PC-3 (cell line): Measurements from ENCODE around the gene FAM168B. TPM values are rescaled to one million over a fixed set of nuclear protein-coding genes. Genes with fewer than 3 reads are reported as not detected.
A peak's percentile ranks its signal among the peaks of the same experiment; 100 is the strongest.

Experiments used
- ATAC-seq: fragments of 200-7000 bp; cut with Tn5 transposase; 2 replicates; pipeline ENCODE4 v1.9.1; 2020; ENCODE audit warnings: mild to moderate bottlenecking, moderate library complexity
- BruUV-seq: library from RNA; stranded (reverse); fragments of 400-500 nt; replicated peaks from 2 replicates; lab custom pipeline; 2021; lab: Mats Ljungman, UMichigan
- CTCF ChIA-PET: fragments of 300-600 bp; sonication (Branson Sonifier 250); formaldehyde crosslinking; loops from one replicate; lab custom pipeline; 2022; ENCODE audit warnings: antibody characterized with exemption; lab: Charles Lee
- POLR2A ChIA-PET: fragments of 300-600 bp; sonication (Branson Sonifier 250); formaldehyde crosslinking; loops from one replicate; lab custom pipeline; 2022; ENCODE audit warnings: antibody characterized with exemption; ENCODE audit not compliant: unreplicated experiment; lab: Charles Lee
- DNase-seq: peaks from one replicate; pipeline ENCODE4 v3.0.0-alpha.2; 2015
- H2AFZ ChIP-seq: fragments of 300-600 bp; sonication (generic); 2 replicates; pipeline ENCODE4 v1.6.0; 2016; ENCODE audit warnings: antibody characterized with exemption, low read length
- H3F3A ChIP-seq: fragments of 300-600 bp; sonication (generic); one replicate; pipeline ENCODE4 v1.6.0; 2017; ENCODE audit warnings: antibody characterized with exemption, low read length, control low read depth, mild to moderate bottlenecking; ENCODE audit not compliant: unreplicated experiment
- H3K27ac ChIP-seq: fragments of 300-600 bp; sonication (generic); 2 replicates; pipeline ENCODE4 v1.5.1; 2016; ENCODE audit warnings: mild to moderate bottlenecking, low read length
- H3K27me3 ChIP-seq: fragments of 300-600 bp; sonication (generic); 2 replicates; pipeline ENCODE4 v1.6.1; 2016; ENCODE audit warnings: low read length, mixed read lengths
- H3K36me3 ChIP-seq: fragments of 300-600 bp; sonication (generic); 2 replicates; pipeline ENCODE4 v1.6.1; 2016; ENCODE audit warnings: low read depth, mixed run types, low read length, mixed read lengths
- H3K4me1 ChIP-seq: fragments of 300-600 bp; sonication (generic); 2 replicates; pipeline ENCODE4 v1.5.1; 2016; ENCODE audit warnings: low read length; ENCODE audit not compliant: insufficient read depth
- H3K4me2 ChIP-seq: fragments of 300-600 bp; sonication (generic); 2 replicates; pipeline ENCODE4 v1.6.0; 2016; ENCODE audit warnings: low read length
- H3K4me3 ChIP-seq: fragments of 300-600 bp; sonication (generic); 2 replicates; pipeline ENCODE4 v1.5.1; 2016; ENCODE audit warnings: mild to moderate bottlenecking, low read length, mixed read lengths
- H3K79me2 ChIP-seq: fragments of 300-600 bp; sonication (generic); 2 replicates; pipeline ENCODE4 v1.6.1; 2017; ENCODE audit warnings: low read length, mixed read lengths
- H3K9ac ChIP-seq: fragments of 300-600 bp; sonication (generic); 2 replicates; pipeline ENCODE4 v1.6.0; 2016; ENCODE audit warnings: mild to moderate bottlenecking, low read length
- H3K9me2 ChIP-seq: fragments of 300-600 bp; sonication (generic); replicated peaks from 2 replicates; pipeline ENCODE4 v1.6.1; 2016; ENCODE audit warnings: mixed run types, low read length, mixed read lengths
- H3K9me3 ChIP-seq: fragments of 300-600 bp; sonication (generic); 2 replicates; pipeline ENCODE4 v1.6.1; 2016; ENCODE audit warnings: low read length, mixed read lengths
- H4K20me1 ChIP-seq: fragments of 300-600 bp; sonication (generic); 2 replicates; pipeline ENCODE4 v1.6.1; 2016; ENCODE audit warnings: low read length, mixed read lengths
- CTCF ChIP-seq: fragments of 300-600 bp; sonication (generic); conservative IDR thresholded peaks from 2 replicates; pipeline ENCODE4 v1.5.1; 2017; ENCODE audit warnings: antibody characterized with exemption, low read depth, mild to moderate bottlenecking, low read length
- EZH2 ChIP-seq: fragments of 300-600 bp; sonication (generic); IDR thresholded peaks from one replicate; pipeline ENCODE4 v1.6.1; 2017; ENCODE audit warnings: antibody characterized with exemption, mild to moderate bottlenecking, low read length; ENCODE audit not compliant: unreplicated experiment
- EZH2phosphoT487 ChIP-seq: fragments of 300-600 bp; sonication (generic); IDR thresholded peaks from 2 replicates; pipeline ENCODE4 v1.6.1; 2018; ENCODE audit warnings: mild to moderate bottlenecking, antibody characterized with exemption, low read length, borderline replicate concordance
- intact Hi-C: fragments of 100-400 bp; cut with micrococcal nuclease; formaldehyde crosslinking; loops from 2 replicates; pipeline ENCODE4 v1.9.0; 2023
- total RNA-seq: library from RNA; depleted of rRNA; stranded (reverse); fragments of >200 nt; gene quantifications from 2 replicates; pipeline ENCODE4 v1.2.3, GENCODE V29; 2014

The FAM168B gene
- total RNA-seq, 1 experiment from 2014 or later: 91.7 TPM

GRCh38 chr2:131105156-131105949, 12.1 kb upstream of the FAM168B start, which contains the start of gene PLEKHB2:
Gene PLEKHB2, plus strand, starts transcription at chr2:131105336. Its CDS starts 15,606 bp downstream, at chr2:131120942.
- peak within 1 kb of the TSS; percentile 88 for H3K4me2 ChIP-seq
- H3K27ac ChIP-seq: peak within 1 kb of the TSS; percentile 75
- H3K27me3 ChIP-seq: no peaks in the 10 kb centered on the region
- H3K36me3 ChIP-seq: peaks cover 4% of the 10 kb centered on the region; the same call in 1 of the 2 replicates
- ChIA-PET POLR2A (interaction anchor here (0.7 kb wide), 1 partner anchor 332 kb away, joined by 4 read pairs; no protein-coding TSS in a partner anchor), CTCF (no interaction called here)
- TF ChIP-seq CTCF: no peak
- no peak for TF ChIP-seq EZH2
- TF ChIP-seq EZH2phosphoT487: no peak
- BruUV-seq: no TSS peak
- H3F3A ChIP-seq: no peaks in the 10 kb centered on the region
- peaks cover 27% of the 10 kb centered on the region for H4K20me1 ChIP-seq
- ATAC-seq: peak; percentile 71
- peak within 1 kb of the TSS; percentile 93 for H2AFZ ChIP-seq
- H3K9ac ChIP-seq: peak within 1 kb of the TSS; percentile 96
- peaks cover 20% of the 10 kb centered on the region for H3K4me1 ChIP-seq
- peaks cover 53% of the 10 kb centered on the region for H3K79me2 ChIP-seq
- peak; percentile 91 for DNase-seq
- intact Hi-C loops: loop anchor here (5.0 kb wide), 1 partner anchor 387 kb away; the partner anchor contains the start of gene MZT2A
- no peaks in the 10 kb centered on the region for H3K9me2 ChIP-seq
- H3K4me3 ChIP-seq: peak within 1 kb of the TSS; percentile 99
- no peaks in the 10 kb centered on the region for H3K9me3 ChIP-seq

GRCh38 chr2:131104487-131105155, 11.4 kb upstream of the FAM168B start:
- CTCF ChIA-PET: no interaction called here
- peak overlapping the region; percentile 93 for H2AFZ ChIP-seq
- ATAC-seq (peak; percentile 71), DNase-seq (peak; percentile 46)
- TSS peak; percentile 95 for BruUV-seq
- no peaks in the 10 kb centered on the region for H3K27me3 ChIP-seq
- POLR2A ChIA-PET: interaction anchor here (0.7 kb wide), 1 partner anchor 332 kb away, joined by 4 read pairs; no protein-coding TSS in a partner anchor
- H4K20me1 ChIP-seq: peaks cover 27% of the 10 kb centered on the region
- peak overlapping the region; percentile 88 for H3K4me2 ChIP-seq
- peak overlapping the region; percentile 99 for H3K4me3 ChIP-seq
- peak overlapping the region; percentile 75 for H3K27ac ChIP-seq
- H3K9ac ChIP-seq: peak overlapping the region; percentile 96
- no peaks in the 10 kb centered on the region for H3K9me3 ChIP-seq
- H3K4me1 ChIP-seq: peaks cover 20% of the 10 kb centered on the region
- peaks cover 45% of the 10 kb centered on the region for H3K79me2 ChIP-seq
- no peak for TF ChIP-seq EZH2phosphoT487
- TF ChIP-seq CTCF: no peak; the same call in 1 of the 2 replicates
- H3K36me3 ChIP-seq: peaks cover 4% of the 10 kb centered on the region; the same call in 1 of the 2 replicates
- no peaks in the 10 kb centered on the region for H3F3A ChIP-seq
- no peaks in the 10 kb centered on the region for H3K9me2 ChIP-seq
- intact Hi-C loops: loop anchor here (5.0 kb wide), 1 partner anchor 388 kb away; the partner anchor contains the start of gene MZT2A
